ENCODE data around the gene ATG14. TPM values are rescaled to one million over a fixed set of nuclear protein-coding genes. Genes with fewer than 3 reads are reported as not detected.

Gene ATG14
- total RNA-seq, 2 experiments from 2014 or later, result 19.9 to 20.5 TPM

DNA sequence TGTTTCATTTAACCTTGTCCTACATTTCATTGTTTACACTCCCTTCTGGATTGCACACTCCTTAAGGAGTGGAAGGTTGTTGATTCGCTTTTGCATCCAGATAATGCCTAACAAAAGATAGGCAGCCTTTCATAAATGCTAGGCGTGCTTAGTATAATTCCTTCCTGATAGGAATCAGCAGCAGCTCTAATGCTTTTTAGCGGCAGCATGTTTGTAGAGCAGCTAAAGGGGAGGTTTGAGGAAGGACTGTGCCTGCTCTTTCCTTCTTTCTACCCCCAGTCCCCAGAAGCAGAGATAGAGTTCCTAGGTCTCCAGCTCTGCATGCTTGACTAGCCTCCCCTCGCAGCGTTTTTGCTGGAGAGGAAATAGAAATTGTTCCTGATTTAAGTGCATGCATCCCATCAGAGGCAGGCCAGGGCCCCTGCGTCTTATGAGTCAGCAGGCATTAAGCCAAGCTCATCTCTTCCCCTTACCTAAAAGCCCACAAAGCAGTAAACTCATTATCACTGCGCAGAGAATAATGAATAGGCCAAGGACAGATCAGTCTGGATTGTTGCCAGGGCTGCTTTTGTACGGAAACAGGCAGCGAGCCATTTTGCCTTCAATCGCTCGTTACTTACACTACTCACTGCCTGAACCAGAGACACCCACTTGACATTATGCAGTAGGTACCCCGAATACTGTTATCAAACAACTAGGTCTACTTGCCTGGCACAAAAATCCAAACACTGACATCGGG lies 42.8 kb upstream of the ATG14 start:
- Histone ChIP-seq H3K27ac (ENCODE audit: low read depth in 1 of 2, low read length in 2 of 2) (no peak overlapping the region), H3K4me1 (ENCODE audit: insufficient read depth, low read length) (no peaks in the 10 kb centered on the region), H3K4me3 (ENCODE audit: low read length) (no peak overlapping the region), H3K27me3 (ENCODE audit: control insufficient read depth in 1 of 2, insufficient read depth in 2 of 2, low read length in 2 of 2) (no peaks in the 10 kb centered on the region), H3K9me3 (ENCODE audit: control insufficient read depth in 1 of 2, insufficient read depth in 1 of 2, low read length in 2 of 2) (no peaks in the 10 kb centered on the region), H3K36me3 (ENCODE audit: insufficient read depth, low read length) (no peaks in the 10 kb centered on the region)
- DNase-seq (peak in 1 of 14 experiments; percentile 29), ATAC-seq (ENCODE audit: poor library complexity) (no peak)
- Mint-ChIP-seq H3K27ac (no peak overlapping the region), H3K9me3 (no peaks in the 10 kb centered on the region), H3K4me3 (no peak overlapping the region), H3K27me3 (peaks cover 6% of the 10 kb centered on the region), H3K36me3 (ENCODE audit: low read depth) (no peaks in the 10 kb centered on the region), H3K4me1 (ENCODE audit: low read depth) (no peaks in the 10 kb centered on the region)
- CTCF ChIA-PET, result no interaction called here
- intact Hi-C loops (cut with DNase I, micrococcal nuclease), result no loop called here
- TF ChIP-seq, protein P1, sequence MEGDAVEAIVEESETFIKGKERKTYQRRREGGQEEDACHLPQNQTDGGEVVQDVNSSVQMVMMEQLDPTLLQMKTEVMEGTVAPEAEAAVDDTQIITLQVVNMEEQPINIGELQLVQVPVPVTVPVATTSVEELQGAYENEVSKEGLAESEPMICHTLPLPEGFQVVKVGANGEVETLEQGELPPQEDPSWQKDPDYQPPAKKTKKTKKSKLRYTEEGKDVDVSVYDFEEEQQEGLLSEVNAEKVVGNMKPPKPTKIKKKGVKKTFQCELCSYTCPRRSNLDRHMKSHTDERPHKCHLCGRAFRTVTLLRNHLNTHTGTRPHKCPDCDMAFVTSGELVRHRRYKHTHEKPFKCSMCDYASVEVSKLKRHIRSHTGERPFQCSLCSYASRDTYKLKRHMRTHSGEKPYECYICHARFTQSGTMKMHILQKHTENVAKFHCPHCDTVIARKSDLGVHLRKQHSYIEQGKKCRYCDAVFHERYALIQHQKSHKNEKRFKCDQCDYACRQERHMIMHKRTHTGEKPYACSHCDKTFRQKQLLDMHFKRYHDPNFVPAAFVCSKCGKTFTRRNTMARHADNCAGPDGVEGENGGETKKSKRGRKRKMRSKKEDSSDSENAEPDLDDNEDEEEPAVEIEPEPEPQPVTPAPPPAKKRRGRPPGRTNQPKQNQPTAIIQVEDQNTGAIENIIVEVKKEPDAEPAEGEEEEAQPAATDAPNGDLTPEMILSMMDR (IDR thresholded peaks at IDR 0.05), result no peak
- POLR2A ChIA-PET, result no interaction called here

DNA sequence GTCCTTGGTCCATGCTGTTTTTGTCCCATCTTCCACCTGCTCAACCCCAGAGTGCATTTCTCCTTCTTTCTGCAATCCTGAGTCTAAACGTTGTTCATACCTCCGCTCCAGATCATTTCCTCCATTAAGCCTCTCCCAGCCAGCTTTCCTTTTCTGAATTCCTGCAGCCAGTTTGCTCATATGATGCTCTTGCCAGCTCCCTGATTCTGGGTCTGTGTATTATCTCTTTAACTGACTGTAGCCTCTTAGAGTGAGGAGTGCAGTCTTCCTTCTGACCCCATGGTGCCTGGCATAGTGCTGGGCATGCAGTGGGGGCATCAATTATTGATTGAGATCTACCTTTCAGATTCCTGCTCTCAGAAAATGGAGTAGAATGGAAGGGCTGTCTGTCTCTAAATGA lies 40.3 kb upstream of the ATG14 start:
- H3K4me1 Mint-ChIP-seq (ENCODE audit: low read depth), result no peaks in the 10 kb centered on the region
- H3K27ac Mint-ChIP-seq, result no peak overlapping the region
- H3K4me3 Mint-ChIP-seq, result no peak overlapping the region
- H3K4me3 ChIP-seq (ENCODE audit: low read length), result no peak overlapping the region
- ChIA-PET CTCF (no interaction called here), POLR2A (no interaction called here)
- H3K9me3 Mint-ChIP-seq, result no peaks in the 10 kb centered on the region
- H3K36me3 ChIP-seq (ENCODE audit: insufficient read depth, low read length), result no peaks in the 10 kb centered on the region
- H3K27ac ChIP-seq (ENCODE audit: low read depth in 1 of 2, low read length in 2 of 2), result no peak overlapping the region
- peaks cover 6% of the 10 kb centered on the region for H3K27me3 Mint-ChIP-seq
- TF ChIP-seq, protein P1 (IDR thresholded peaks at IDR 0.05), result no peak
- no peak for DNase-seq
- intact Hi-C loops (cut with DNase I, micrococcal nuclease), result no loop called here
- no peaks in the 10 kb centered on the region for H3K4me1 ChIP-seq (ENCODE audit: insufficient read depth, low read length)
- H3K27me3 ChIP-seq (ENCODE audit: control insufficient read depth in 1 of 2, insufficient read depth in 2 of 2, low read length in 2 of 2), result no peaks in the 10 kb centered on the region
- H3K36me3 Mint-ChIP-seq (ENCODE audit: low read depth), result no peaks in the 10 kb centered on the region
- ATAC-seq (ENCODE audit: poor library complexity), result no peak
- no peaks in the 10 kb centered on the region for H3K9me3 ChIP-seq (ENCODE audit: control insufficient read depth in 1 of 2, insufficient read depth in 1 of 2, low read length in 2 of 2)

DNA sequence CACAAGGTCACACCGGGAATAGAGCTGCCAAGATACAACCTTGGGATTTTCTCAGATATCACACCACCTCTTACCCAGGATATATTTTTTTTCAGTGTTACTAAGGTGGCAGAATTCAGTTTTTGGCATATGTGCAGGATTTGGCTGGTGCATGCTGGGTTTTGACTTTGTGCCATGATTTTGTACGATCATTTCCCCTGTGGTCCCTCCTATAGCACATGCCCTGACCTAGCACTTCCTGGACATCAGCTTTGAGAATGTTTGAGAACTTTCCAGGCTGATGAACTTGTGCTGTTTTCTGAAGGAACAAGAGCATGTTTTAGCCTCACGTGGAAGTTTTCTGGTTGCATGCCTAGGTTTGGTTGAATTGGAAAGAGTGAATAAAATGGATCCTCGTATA lies 39.8 kb upstream of the ATG14 start:
- Mint-ChIP-seq H3K27me3 (peaks cover 6% of the 10 kb centered on the region), H3K4me1 (ENCODE audit: low read depth) (no peaks in the 10 kb centered on the region), H3K27ac (no peak overlapping the region), H3K36me3 (ENCODE audit: low read depth) (no peaks in the 10 kb centered on the region), H3K4me3 (no peak overlapping the region), H3K9me3 (no peaks in the 10 kb centered on the region)
- ATAC-seq (ENCODE audit: poor library complexity) (no peak), DNase-seq (no peak)
- intact Hi-C loops (cut with DNase I, micrococcal nuclease), result no loop called here
- no peaks in the 10 kb centered on the region for H3K27me3 ChIP-seq (ENCODE audit: control insufficient read depth in 1 of 2, insufficient read depth in 2 of 2, low read length in 2 of 2)
- ChIA-PET POLR2A (no interaction called here), CTCF (no interaction called here)
- H3K36me3 ChIP-seq (ENCODE audit: insufficient read depth, low read length), result no peaks in the 10 kb centered on the region
- H3K27ac ChIP-seq (ENCODE audit: low read depth in 1 of 2, low read length in 2 of 2), result no peak overlapping the region
- H3K4me3 ChIP-seq (ENCODE audit: low read length), result no peak overlapping the region
- no peaks in the 10 kb centered on the region for H3K9me3 ChIP-seq (ENCODE audit: control insufficient read depth in 1 of 2, insufficient read depth in 1 of 2, low read length in 2 of 2)
- TF ChIP-seq, protein P1 (IDR thresholded peaks at IDR 0.05), result no peak
- H3K4me1 ChIP-seq (ENCODE audit: insufficient read depth, low read length), result no peaks in the 10 kb centered on the region
